Measurements from ENCODE around the gene GREB1.
A peak's percentile ranks its signal among the peaks of the same experiment; 100 is the strongest.

GREB1 gene

GRCh38 chr2:11506611-11506969 lies 27.3 kb upstream of the GREB1 start:
- no peaks in the 10 kb centered on the region for H3K36me3 ChIP-seq (ENCODE audit: insufficient read depth)
- no peak for TF ChIP-seq CTCF (conservative IDR thresholded peaks at IDR 0.05; ENCODE audit: low read depth, low read length)
- H3K4me3 ChIP-seq (IDR thresholded peaks at IDR 0.05; ENCODE audit: insufficient read depth, low read depth, low read length): no peak overlapping the region
- H3K27ac ChIP-seq: peak overlapping the region; percentile 88
- H3K27me3 ChIP-seq (ENCODE audit: insufficient read depth, low read depth): no peaks in the 10 kb centered on the region
- peak overlapping the region; percentile 32; the same call in 1 of the 2 replicates for H3K9ac ChIP-seq
- H4K20me1 ChIP-seq (ENCODE audit: insufficient read depth): no peaks in the 10 kb centered on the region
- H3K4me2 ChIP-seq: peak overlapping the region; percentile 59
- no peaks in the 10 kb centered on the region for H3K79me2 ChIP-seq (ENCODE audit: insufficient read depth, low read depth)
- peaks cover 68% of the 10 kb centered on the region for H3K4me1 ChIP-seq (ENCODE audit: low read depth, poor library complexity, severe bottlenecking)
- H2AFZ ChIP-seq (ENCODE audit: low read depth): no peak overlapping the region

- Histone ChIP-seq H3K79me2 (ENCODE audit: insufficient read depth, low read depth) (no peaks in the 10 kb centered on the region), H4K20me1 (ENCODE audit: insufficient read depth) (no peaks in the 10 kb centered on the region), H3K4me2 (peak overlapping the region; percentile 59), H3K9ac (peak overlapping the region; percentile 32; the same call in 1 of the 2 replicates), H2AFZ (ENCODE audit: low read depth) (0 out of 2 replicates have a peak overlapping the region, but pooled peaks have one; percentile 9), H3K4me3 (IDR thresholded peaks at IDR 0.05; ENCODE audit: insufficient read depth, low read depth, low read length) (no peak overlapping the region), H3K4me1 (ENCODE audit: low read depth, poor library complexity, severe bottlenecking) (peaks cover 62% of the 10 kb centered on the region), H3K36me3 (ENCODE audit: insufficient read depth) (no peaks in the 10 kb centered on the region), H3K27ac (peak overlapping the region; percentile 88), H3K27me3 (ENCODE audit: insufficient read depth, low read depth) (no peaks in the 10 kb centered on the region)
- TF ChIP-seq CTCF (conservative IDR thresholded peaks at IDR 0.05; ENCODE audit: low read depth, low read length): no peak
Observed at GRCh38 chr2:11507517-11507916, 26.3 kb upstream of the GREB1 start.

DNA sequence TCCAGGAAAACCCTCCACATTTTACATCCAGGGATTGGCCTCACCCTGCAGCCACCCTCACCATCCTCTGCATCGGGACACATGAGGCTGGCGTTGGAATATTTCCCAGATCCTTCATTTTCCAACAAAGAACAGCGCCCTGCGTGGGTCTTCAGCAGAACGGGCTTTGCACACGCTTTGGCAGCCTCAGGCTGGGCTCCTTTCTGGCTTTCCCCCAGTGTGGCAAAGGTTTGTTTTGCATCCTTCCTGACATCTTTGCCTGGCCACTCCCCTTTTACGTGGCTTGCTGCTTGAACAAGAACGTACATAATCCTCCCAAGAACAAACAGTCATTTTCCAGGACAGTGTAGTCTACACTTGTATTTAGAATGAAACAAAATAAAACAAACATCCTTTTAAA lies 25.6 kb upstream of the GREB1 start:
- Histone ChIP-seq H3K36me3 (ENCODE audit: insufficient read depth) (no peaks in the 10 kb centered on the region), H3K4me3 (IDR thresholded peaks at IDR 0.05; ENCODE audit: insufficient read depth, low read depth, low read length) (no peak overlapping the region), H2AFZ (ENCODE audit: low read depth) (0 out of 2 replicates have a peak overlapping the region, but pooled peaks have one; percentile 9), H3K27me3 (ENCODE audit: insufficient read depth, low read depth) (no peaks in the 10 kb centered on the region), H3K9ac (no peak overlapping the region), H3K4me1 (ENCODE audit: low read depth, poor library complexity, severe bottlenecking) (peaks cover 54% of the 10 kb centered on the region), H3K79me2 (ENCODE audit: insufficient read depth, low read depth) (no peaks in the 10 kb centered on the region), H3K27ac (peak overlapping the region; percentile 88), H4K20me1 (ENCODE audit: insufficient read depth) (no peaks in the 10 kb centered on the region), H3K4me2 (peak overlapping the region; percentile 59)
- no peak for TF ChIP-seq CTCF (conservative IDR thresholded peaks at IDR 0.05; ENCODE audit: low read depth, low read length)

DNA sequence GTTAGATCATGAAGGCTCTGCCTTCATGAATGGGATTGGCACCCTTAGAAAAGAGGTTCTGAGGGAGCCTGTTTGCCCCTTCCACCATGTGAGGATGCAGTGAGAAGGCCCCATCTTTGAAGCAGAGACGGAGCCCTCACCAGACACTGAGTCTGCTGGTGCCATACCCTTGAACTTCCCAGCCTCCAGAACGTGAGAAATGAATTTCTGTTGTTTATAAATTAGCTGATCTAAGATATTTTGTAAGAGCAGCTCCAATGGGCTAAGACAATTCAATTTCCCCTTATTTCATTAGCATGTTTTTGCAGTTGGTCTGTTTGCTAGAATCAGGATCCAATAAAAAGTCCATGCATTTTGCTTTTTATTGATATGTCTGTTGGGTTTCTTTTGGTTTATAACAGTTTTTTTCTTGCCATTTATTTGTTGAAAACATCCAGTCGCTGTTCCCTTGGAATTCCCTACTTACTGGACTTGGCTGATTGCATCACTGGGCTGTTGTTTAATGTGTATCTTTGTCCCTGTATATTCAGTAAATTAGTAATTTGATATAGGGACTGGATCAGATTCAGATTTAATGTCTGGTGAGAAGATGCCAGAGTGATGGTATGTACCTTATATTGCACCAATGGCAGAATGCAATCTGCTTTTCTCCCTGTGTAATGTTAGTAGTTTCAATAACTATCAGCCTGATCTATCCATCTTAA lies 24.0 kb upstream of the GREB1 start:
- Histone ChIP-seq H3K79me2 (ENCODE audit: insufficient read depth, low read depth) (no peaks in the 10 kb centered on the region), H3K4me2 (no peak overlapping the region), H3K36me3 (ENCODE audit: insufficient read depth) (no peaks in the 10 kb centered on the region), H2AFZ (ENCODE audit: low read depth) (no peak overlapping the region), H4K20me1 (ENCODE audit: insufficient read depth) (no peaks in the 10 kb centered on the region), H3K27ac (no peak overlapping the region), H3K4me1 (ENCODE audit: low read depth, poor library complexity, severe bottlenecking) (peaks cover 39% of the 10 kb centered on the region), H3K9ac (no peak overlapping the region), H3K4me3 (IDR thresholded peaks at IDR 0.05; ENCODE audit: insufficient read depth, low read depth, low read length) (no peak overlapping the region), H3K27me3 (ENCODE audit: insufficient read depth, low read depth) (no peaks in the 10 kb centered on the region)
- TF ChIP-seq CTCF (conservative IDR thresholded peaks at IDR 0.05; ENCODE audit: low read depth, low read length): no peak

Data from KMS-11 (cell line).